IPS-18c (cell line): ENCODE results near the gene CAP2.
"Not testable (repeated sequence)": the region's sequence is repeated elsewhere in the genome, so short reads cannot be mapped to it uniquely, and the experiment has no call there.

ENCODE experiments used
- H3K4me3 ChIP-seq: 2 replicates; pipeline ENCODE4 v1.7.0; 2013; ENCODE audit warnings: low read depth, mild to moderate bottlenecking, low read length, moderate library complexity; ENCODE audit not compliant: insufficient read depth
- H3K9me3 ChIP-seq: one replicate; pipeline ENCODE4 v1.6.1; 2013; ENCODE audit warnings: mild to moderate bottlenecking, low read length, moderate library complexity; ENCODE audit not compliant: control insufficient read depth, insufficient read depth

The CAP2 gene

GRCh38 chr6:17390276-17390675, 3.1 kb upstream of the CAP2 start:
- Histone ChIP-seq H3K4me3 (no peak overlapping the region), H3K9me3 (no peaks in the 10 kb centered on the region)

GRCh38 chr6:17391976-17392375, 1.4 kb upstream of the CAP2 start:
- H3K9me3 ChIP-seq, result no peaks in the 10 kb centered on the region
- no peak overlapping the region for H3K4me3 ChIP-seq

GRCh38 chr6:17393892-17394631, 667 bp downstream of the CAP2 start:
- Histone ChIP-seq H3K9me3 (no peaks in the 10 kb centered on the region), H3K4me3 (peak overlapping the region; percentile 67; the same call in 1 of the 2 replicates)

- no peak overlapping the region for H3K4me3 ChIP-seq
- no peaks in the 10 kb centered on the region for H3K9me3 ChIP-seq
Measured at GRCh38 chr6:17395112-17395511, 1.7 kb downstream of the CAP2 start.

GRCh38 chr6:17396256-17396655, 2.9 kb downstream of the CAP2 start:
- H3K4me3 ChIP-seq, result no peak overlapping the region

GRCh38 chr6:17397764-17398194, 4.4 kb downstream of the CAP2 start:
- Histone ChIP-seq H3K9me3 (no peaks in the 10 kb centered on the region), H3K4me3 (no peak overlapping the region)

More at GRCh38 chr6:17396256-17396655, 2.9 kb downstream of the CAP2 start:
- no peaks in the 10 kb centered on the region for H3K9me3 ChIP-seq

DNA sequence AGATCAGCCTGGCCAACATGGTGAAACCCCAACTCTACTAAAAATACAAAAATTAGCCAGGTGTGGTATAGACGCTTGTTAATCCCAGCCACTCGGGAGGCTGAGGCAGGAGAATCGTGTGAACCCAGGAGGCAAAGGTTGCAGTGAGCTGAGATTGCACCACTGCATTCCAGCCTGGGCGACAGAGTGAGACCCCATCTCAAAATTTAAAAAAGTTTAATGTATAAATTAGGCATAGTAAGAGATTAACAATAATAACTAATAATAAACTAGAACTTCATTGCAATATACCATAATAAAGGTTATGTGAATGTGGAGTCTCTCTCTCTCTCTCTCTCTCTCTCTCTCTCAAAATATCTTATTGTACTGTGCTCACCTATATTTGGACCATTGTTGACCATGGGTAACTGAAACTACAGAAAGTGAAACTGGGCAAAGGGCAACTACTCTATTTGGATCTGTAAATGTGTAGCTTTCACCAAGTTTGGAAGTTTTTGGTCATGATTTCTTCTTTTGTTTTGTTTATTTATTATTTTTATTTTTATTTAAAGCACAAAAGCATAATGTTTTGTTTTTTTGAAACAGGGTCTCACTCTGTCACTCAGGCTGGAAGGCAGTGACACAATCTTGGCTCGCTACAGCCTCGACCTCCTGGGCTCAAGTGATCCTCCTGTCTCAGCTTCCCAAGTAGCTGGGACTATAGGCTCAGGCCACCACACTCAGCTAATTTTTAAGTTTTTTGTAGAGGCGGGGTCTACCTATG, 12.0 kb downstream of the CAP2 start:
- not testable (repeated sequence) for H3K4me3 ChIP-seq, H3K9me3 ChIP-seq

DNA sequence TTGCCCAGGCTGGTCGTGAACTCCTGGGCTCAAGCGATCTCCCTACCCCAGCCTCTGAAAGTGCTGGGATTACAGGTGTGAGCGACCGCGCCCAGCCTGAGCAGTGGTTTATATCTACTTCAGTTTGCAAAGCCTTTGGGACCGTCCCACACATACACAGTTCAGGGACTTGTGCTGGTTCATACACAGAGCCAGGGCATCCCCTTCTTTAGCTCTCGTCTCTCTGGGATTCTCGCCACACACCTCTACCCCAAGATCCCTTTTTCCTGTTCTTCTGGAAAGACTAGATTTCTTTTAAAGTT, 12.5 kb downstream of the CAP2 start:
- Histone ChIP-seq H3K4me3 (no peak overlapping the region), H3K9me3 (no peaks in the 10 kb centered on the region)

GRCh38 chr6:17408081-17408480, 14.7 kb downstream of the CAP2 start:
- no peak overlapping the region for H3K4me3 ChIP-seq
- H3K9me3 ChIP-seq, result no peaks in the 10 kb centered on the region

DNA sequence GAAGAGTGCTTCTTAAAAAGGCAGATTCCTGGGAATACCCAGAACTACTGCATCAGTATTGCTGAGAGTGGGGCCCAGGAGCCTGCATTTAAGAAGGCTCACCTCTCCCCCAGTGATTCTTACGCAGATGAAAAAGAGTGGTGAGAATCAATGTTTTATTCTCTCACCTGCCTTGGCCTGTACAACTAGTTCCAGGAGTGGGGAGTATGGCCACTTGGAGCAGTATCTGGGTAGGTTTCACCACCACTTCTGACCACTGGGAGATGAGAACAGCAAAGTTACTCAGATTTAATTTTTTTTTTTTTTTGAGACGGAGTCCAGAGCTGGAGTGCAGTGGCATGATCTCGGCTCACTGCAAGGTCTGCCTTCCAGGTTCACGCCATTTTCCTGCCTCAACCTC, 16.9 kb downstream of the CAP2 start:
- Histone ChIP-seq H3K9me3 (no peaks in the 10 kb centered on the region), H3K4me3 (no peak overlapping the region)

DNA sequence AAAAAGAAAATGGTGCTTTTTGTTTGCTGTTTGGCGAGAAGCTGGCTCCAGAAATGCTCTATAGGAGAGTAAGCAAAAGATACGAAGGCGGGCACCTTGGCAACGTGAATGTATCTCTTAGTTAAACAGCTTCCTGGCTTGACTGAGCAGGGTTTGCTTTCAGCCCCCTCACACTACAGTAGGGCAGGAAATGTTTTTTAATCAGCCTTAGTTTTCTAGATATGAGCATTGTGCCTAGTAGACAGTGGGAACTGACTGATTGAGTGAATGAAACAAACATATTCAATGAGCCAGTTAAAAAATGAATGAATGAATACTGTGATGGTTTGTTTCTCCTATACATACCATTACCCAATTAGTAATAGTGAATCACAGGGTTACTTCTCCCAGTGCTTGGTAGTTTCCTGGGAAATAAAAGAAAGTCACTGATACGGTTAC, 19.9 kb downstream of the CAP2 start:
- Histone ChIP-seq H3K9me3 (no peaks in the 10 kb centered on the region), H3K4me3 (no peak overlapping the region)

DNA sequence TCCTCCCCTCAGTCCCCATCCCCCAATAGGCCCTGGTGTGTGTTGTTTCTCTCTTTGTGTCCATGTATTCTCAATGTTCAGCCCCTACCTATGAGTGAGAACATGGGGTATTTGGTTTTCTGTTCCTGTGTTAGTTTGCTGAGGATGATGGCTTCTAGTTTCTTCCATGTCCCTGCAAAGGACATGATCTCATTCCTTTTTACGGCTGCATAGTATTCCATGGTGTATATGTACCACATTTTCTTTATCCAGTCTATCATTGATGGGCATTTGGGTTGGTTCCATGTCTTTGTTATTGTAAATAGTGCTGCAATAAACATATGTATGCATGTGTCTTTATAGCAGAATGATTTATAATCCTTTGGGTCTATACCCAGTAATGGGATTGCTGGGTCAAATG, 21.0 kb downstream of the CAP2 start:
- not testable (repeated sequence) for H3K9me3 ChIP-seq, H3K4me3 ChIP-seq

- H3K9me3 ChIP-seq, result no peaks in the 10 kb centered on the region
Measured at GRCh38 chr6:17415321-17415720, 21.9 kb downstream of the CAP2 start.

DNA sequence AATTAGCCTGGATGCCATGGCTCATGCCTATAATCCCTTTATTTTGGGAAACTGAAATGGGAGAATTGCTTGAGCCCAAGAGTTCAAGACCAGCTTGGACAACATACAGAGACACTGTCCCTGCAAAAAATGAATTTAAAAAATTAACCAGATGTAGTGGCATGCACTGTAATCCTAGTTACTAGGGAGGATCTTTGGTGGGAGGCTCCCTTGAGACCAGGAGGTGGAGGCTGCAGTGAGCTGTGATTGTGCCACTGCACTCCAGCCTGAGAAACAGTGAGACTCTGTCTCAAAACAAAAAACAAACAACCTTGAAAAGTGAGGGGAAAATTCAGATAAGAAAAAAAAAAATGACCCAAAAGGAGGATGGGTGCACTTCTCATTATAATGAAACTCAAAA, 23.4 kb downstream of the CAP2 start:
- Histone ChIP-seq H3K4me3 (no peak overlapping the region), H3K9me3 (no peaks in the 10 kb centered on the region)

More at GRCh38 chr6:17415321-17415720, 21.9 kb downstream of the CAP2 start:
- H3K4me3 ChIP-seq, result no peak overlapping the region

DNA sequence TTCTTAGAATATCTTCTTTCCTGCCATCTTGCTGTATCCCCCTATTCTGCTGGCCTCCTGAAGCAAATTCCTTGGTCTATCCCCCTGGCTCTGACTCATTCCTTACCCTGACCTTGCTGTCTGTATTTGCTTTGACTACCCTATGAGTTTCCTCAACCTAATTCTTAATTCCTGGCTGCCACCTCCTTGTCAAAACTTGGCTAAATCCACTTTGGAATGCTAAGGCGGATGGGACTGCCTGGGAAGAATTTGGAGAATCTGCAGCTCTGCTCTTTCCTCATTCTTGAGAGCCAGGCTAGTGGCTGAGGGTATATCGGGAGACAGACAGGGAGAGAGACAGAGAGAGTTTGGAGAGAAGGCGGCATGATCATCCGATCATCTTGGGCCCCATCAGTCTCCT, 24.4 kb downstream of the CAP2 start:
- Histone ChIP-seq H3K9me3 (no peaks in the 10 kb centered on the region), H3K4me3 (no peak overlapping the region)

DNA sequence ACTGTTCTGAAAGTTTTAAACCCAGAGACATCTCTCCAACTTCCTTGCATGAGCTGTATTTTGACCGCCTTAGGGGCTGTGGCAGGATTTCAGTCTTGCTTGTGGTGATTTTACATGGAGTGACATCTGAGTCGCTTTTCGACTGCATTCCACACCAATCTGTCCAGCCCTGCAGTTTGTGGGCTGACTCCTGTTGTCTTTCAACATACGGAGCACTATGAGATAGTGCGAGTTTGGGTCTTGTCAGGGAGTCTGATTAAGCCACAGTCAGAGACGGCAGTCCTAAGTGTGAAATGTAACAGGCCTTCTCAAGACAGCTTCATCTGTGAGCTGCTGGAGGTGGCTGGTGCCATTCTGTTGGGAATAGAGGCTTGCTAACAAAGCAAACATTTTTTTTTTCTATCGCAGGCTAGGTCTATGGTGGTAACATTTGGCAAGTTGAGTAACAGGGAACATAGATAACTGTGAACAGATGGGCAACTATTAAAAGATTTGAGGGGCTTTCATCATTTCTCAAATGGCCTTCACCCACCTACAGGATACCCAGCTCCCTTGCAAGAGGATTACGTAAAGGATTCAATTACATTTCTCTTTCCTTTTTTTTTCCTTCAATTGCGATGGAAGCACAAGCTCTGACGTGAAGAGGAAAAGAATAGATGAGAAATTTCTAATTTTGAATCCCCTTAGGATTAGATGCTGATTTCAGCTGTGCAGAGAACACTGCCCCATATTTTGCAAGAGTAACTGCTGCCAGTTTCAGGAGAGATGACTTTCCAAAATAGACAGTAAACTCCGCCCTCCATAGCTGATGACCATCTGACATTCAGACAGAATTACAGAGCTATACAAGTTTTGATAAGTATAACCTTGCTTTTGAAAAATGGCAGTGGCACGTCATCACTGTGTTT, 25.1 kb downstream of the CAP2 start:
- H3K4me3 ChIP-seq, result no peak overlapping the region

DNA sequence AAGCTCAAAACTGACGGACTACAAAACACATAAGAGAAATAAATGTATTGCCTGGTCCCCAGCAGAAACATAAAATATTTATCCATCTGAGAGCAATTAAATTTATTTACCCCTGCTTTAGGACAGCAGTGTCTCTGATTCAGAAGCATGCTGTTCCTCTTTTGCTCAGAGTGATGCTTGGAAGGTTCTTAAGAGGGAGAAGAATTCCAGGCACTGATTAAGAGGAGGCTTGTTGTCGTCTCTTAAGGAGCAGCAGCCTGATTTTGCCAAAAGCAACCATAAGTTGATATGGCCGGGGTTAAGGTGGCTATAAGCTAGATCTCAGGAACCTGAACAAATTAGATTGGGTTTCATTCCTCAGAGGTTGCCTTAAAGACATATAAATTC, 25.8 kb downstream of the CAP2 start:
- Histone ChIP-seq H3K4me3 (no peak overlapping the region), H3K9me3 (no peaks in the 10 kb centered on the region)

More for the DNA sequence above, 25.1 kb downstream of the CAP2 start:
- H3K9me3 ChIP-seq, result no peaks in the 10 kb centered on the region

DNA sequence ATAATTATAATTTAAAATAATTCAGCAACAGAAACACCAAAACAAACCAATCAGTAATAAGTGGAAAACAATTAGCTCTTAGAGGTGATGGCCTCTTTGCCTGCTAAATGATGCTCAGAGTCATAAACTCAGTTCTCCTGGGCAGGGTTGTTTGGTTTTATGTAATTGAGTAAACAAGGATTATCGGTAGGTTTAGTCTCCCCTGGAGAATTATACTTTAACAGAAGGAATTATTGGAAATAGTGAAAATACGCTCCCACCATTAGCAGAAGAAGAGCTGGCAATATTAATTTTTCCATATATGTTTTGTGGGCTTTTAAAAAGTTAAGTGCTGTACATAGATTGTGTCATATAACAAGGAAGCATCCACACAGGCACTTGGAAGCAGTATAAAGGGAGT, 27.0 kb downstream of the CAP2 start:
- H3K4me3 ChIP-seq, result no peak overlapping the region
- H3K9me3 ChIP-seq, result no peaks in the 10 kb centered on the region
